Epidermal melanocyte (primary cell): ENCODE results near the gene FADS3.
"Not testable (repeated sequence)": the region's sequence is repeated elsewhere in the genome, so short reads cannot be mapped to it uniquely, and the experiment has no call there.

Experiments
- DNase-seq: peaks from one replicate; pipeline ENCODE4 v3.0.0; 2011; ENCODE audit warnings: low spot score; ENCODE audit not compliant: insufficient read length

Gene FADS3

GRCh38 chr11:61899146-61899841, 7.9 kb upstream of the FADS3 start:
- peak; percentile 96 for DNase-seq

- DNase-seq: no peak
Observed at GRCh38 chr11:61898247-61898582, 6.9 kb upstream of the FADS3 start.

GRCh38 chr11:61897387-61898246, 6.3 kb upstream of the FADS3 start:
- DNase-seq: peak; percentile 90

- DNase-seq: peak; percentile 79
Observed at GRCh38 chr11:61896665-61897386, 5.5 kb upstream of the FADS3 start.

- DNase-seq: no peak
Observed at GRCh38 chr11:61895718-61896059, 4.3 kb upstream of the FADS3 start.

- DNase-seq: no peak
Observed at GRCh38 chr11:61895046-61895717, 3.8 kb upstream of the FADS3 start.

GRCh38 chr11:61893981-61894380, 2.6 kb upstream of the FADS3 start:
- DNase-seq: no peak

GRCh38 chr11:61892085-61892370, 683 bp upstream of the FADS3 start:
- no peak for DNase-seq

- no peak for DNase-seq
Observed at GRCh38 chr11:61890529-61891330, 615 bp downstream of the FADS3 start.

GRCh38 chr11:61889831-61890230, 1.5 kb downstream of the FADS3 start:
- DNase-seq: no peak

- DNase-seq: no peak
Observed at GRCh38 chr11:61888590-61888989, 2.8 kb downstream of the FADS3 start.

GRCh38 chr11:61887839-61888494, 3.4 kb downstream of the FADS3 start:
- peak; percentile 55 for DNase-seq

- no peak for DNase-seq
Observed at GRCh38 chr11:61886643-61887042, 4.7 kb downstream of the FADS3 start.

GRCh38 chr11:61885784-61886580, 5.4 kb downstream of the FADS3 start:
- no peak for DNase-seq

GRCh38 chr11:61885166-61885778, 6.1 kb downstream of the FADS3 start:
- no peak for DNase-seq

- no peak for DNase-seq
Observed at GRCh38 chr11:61883947-61884346, 7.4 kb downstream of the FADS3 start.

GRCh38 chr11:61883327-61883726, 8.0 kb downstream of the FADS3 start:
- DNase-seq: no peak

GRCh38 chr11:61882879-61883278, 8.5 kb downstream of the FADS3 start:
- no peak for DNase-seq

GRCh38 chr11:61882267-61882666, 9.1 kb downstream of the FADS3 start:
- not testable (repeated sequence) for DNase-seq
